ENCODE results near the gene SELPLG. TPM values are rescaled to one million over a fixed set of nuclear protein-coding genes. Genes with fewer than 3 reads are reported as not detected.

SELPLG gene
- total RNA-seq, 2 donors from 2014 or later: 0.66 to 2.3 TPM

DNA sequence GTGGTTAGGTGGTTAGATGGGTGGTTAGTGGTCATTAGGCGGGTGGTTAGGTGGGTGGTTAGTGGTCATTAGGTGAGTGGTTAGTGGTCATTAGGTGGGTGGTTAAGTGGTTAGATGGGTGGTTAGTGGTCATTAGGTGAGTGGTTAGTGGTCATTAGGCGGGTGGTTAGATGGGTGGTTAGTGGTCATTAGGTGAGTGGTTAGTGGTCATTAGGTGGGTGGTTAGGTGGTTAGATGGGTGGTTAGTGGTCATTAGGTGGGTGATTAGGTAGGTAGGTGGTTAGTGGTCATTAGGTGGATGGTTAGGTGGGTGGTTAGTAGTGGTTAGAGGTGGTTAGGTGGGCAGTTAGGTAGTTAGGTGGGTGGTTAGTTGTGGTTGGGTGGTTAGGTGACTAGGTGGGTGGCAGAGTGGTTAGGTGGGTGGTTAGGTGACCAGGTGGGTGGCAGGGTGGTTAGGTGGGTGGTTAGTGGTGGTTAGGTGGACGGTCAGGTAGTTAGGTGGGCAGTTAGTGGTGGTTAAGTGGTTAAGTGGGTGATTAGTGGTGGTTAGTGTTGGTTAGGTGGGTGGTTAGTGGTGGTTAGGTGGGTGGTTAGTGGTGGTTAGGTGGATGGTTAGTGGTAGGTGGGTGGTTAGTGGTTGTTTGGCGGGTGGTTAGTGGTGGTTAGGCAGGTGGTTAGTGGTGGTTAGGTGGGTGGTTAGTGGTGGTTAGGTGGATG, 27.8 kb downstream of the SELPLG start:
- H3K4me3 ChIP-seq: no peak overlapping the region
- H3K9me3 ChIP-seq: no peaks in the 10 kb centered on the region
- H3K27me3 ChIP-seq: no peaks in the 10 kb centered on the region
- ATAC-seq: no peak
- H3K36me3 ChIP-seq (replicated peaks in 1 of 2; ENCODE audit: insufficient read depth in 1 of 2, low read depth in 2 of 2): no peaks in the 10 kb centered on the region
- no peak overlapping the region for H3K27ac ChIP-seq
- no peak for DNase-seq
- WGBS, 2 donors: 70 to 79% methylated on average over 4 of the region's 4 CpGs
- no peaks in the 10 kb centered on the region for H3K4me1 ChIP-seq
- intact Hi-C loops (cut with DNase I): no loop called here
- TF ChIP-seq POLR2A (IDR thresholded peaks at IDR 0.05): no peak
- TF ChIP-seq, protein P1, sequence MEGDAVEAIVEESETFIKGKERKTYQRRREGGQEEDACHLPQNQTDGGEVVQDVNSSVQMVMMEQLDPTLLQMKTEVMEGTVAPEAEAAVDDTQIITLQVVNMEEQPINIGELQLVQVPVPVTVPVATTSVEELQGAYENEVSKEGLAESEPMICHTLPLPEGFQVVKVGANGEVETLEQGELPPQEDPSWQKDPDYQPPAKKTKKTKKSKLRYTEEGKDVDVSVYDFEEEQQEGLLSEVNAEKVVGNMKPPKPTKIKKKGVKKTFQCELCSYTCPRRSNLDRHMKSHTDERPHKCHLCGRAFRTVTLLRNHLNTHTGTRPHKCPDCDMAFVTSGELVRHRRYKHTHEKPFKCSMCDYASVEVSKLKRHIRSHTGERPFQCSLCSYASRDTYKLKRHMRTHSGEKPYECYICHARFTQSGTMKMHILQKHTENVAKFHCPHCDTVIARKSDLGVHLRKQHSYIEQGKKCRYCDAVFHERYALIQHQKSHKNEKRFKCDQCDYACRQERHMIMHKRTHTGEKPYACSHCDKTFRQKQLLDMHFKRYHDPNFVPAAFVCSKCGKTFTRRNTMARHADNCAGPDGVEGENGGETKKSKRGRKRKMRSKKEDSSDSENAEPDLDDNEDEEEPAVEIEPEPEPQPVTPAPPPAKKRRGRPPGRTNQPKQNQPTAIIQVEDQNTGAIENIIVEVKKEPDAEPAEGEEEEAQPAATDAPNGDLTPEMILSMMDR (IDR thresholded peaks at IDR 0.05): no peak

DNA sequence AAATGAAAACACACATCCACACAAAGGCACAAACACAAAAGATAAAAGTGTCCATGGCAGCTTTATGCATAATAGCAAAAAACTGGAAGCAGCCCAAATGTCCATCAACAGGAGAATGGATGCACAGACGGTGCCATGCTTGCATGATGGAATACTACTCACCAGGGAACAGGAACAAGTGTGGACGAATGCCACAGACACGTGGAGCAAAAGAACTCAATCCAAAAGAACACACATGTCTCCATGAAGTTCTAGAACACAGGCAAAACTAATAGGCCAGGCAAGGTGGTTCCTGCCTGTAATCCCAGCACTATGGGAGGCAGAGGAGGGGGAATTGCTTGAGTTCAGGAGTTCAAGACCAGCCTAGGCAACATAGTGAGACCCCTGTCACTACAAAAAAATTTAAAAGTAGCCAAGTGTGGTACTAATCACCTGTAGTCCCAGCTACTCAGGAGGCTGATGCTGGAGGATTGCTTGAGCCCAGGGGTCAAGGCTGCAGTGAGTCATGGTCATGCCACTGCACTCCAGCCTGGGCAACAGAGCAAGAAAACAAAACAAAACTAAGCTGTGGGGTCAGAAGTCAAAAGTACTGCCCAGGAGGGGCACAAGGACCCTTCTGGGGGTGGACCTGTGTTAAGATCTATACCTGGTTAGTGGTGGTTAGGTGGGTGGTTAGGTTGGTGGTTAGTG, 28.5 kb downstream of the SELPLG start:
- no peaks in the 10 kb centered on the region for H3K36me3 ChIP-seq (replicated peaks in 1 of 2; ENCODE audit: insufficient read depth in 1 of 2, low read depth in 2 of 2)
- WGBS, 2 donors: 47 to 51% methylated on average over 3 of the region's 3 CpGs
- no peaks in the 10 kb centered on the region for H3K9me3 ChIP-seq
- intact Hi-C loops (cut with DNase I): no loop called here
- DNase-seq (no peak), ATAC-seq (no peak)
- no peaks in the 10 kb centered on the region for H3K4me1 ChIP-seq
- H3K27ac ChIP-seq: no peak overlapping the region
- H3K4me3 ChIP-seq: no peak overlapping the region
- H3K27me3 ChIP-seq: no peaks in the 10 kb centered on the region
- TF ChIP-seq POLR2A (IDR thresholded peaks at IDR 0.05): no peak
- TF ChIP-seq, protein P1 (IDR thresholded peaks at IDR 0.05): no peak

DNA sequence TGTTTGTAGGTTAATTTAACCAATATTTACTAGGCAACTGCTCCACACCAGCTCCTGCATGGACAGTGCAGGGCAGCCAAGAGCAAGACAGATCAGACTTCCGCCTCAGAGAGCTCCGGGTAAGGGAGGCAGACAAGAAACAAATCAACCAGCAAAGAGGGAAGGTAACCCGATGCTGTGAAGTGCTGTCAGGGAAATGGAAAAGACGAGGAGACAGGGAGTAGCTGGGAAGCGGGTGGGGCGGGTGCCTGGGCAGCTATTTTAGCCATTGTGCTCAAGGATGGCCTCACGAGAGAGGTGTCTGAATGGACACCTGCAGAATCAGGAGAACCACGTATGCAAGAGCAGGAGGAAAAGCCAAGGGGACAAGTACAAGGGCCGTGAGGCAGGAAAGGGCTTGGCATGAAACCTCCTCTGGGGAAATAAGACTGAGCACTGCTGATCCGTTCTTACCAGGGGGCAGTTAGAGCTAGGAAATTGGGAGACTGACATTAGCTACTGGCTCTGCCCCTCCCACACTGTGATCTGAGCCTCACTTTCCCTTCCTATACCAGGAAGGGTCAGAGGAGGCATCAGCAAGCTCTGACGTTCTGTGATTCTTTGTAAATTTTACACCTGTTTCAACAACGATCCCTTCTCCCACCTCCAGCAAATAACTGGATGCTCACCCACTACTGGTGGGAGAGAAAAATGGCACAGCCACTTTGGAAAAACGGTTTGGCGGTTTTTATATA, 29.3 kb downstream of the SELPLG start:
- Histone ChIP-seq H3K4me1 (no peaks in the 10 kb centered on the region), H3K36me3 (replicated peaks in 1 of 2; ENCODE audit: insufficient read depth in 1 of 2, low read depth in 2 of 2) (no peaks in the 10 kb centered on the region), H3K4me3 (no peak overlapping the region), H3K27me3 (no peaks in the 10 kb centered on the region), H3K9me3 (no peaks in the 10 kb centered on the region), H3K27ac (no peak overlapping the region)
- WGBS, 2 donors: 30 to 40% methylated on average over 14 of the region's 14 CpGs
- no peak for TF ChIP-seq POLR2A (IDR thresholded peaks at IDR 0.05)
- TF ChIP-seq, protein P1 (IDR thresholded peaks at IDR 0.05): no peak
- intact Hi-C loops (cut with DNase I): no loop called here
- DNase-seq (no peak), ATAC-seq (no peak)

DNA sequence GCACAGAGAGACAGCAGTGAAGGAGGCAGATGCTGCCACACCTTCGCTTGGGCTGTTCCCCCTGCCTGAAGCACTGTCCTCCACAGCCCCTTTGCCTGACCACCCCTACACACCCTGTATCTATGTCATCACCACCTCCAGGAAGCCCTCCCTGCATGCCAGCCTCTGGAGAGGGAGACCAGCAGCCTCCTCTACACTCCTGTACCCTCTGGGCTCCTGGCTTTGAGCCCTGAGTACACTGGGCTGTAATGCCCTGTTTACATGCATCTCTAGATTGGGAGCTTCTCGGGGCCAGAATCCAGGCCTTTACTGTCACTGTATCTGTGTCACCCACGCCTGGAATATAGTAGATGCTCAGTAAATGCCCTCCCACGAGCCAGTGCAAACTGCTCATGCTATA, 30.0 kb downstream of the SELPLG start:
- Histone ChIP-seq H3K27ac (no peak overlapping the region), H3K9me3 (no peaks in the 10 kb centered on the region), H3K4me3 (no peak overlapping the region), H3K27me3 (no peaks in the 10 kb centered on the region), H3K4me1 (no peaks in the 10 kb centered on the region), H3K36me3 (replicated peaks in 1 of 2; ENCODE audit: insufficient read depth in 1 of 2, low read depth in 2 of 2) (no peaks in the 10 kb centered on the region)
- WGBS, 2 donors: 65 to 73% methylated on average over 4 of the region's 4 CpGs
- ATAC-seq: no peak
- DNase-seq: no peak
- no peak for TF ChIP-seq POLR2A (IDR thresholded peaks at IDR 0.05)
- TF ChIP-seq, protein P1 (IDR thresholded peaks at IDR 0.05): no peak
- intact Hi-C loops (cut with DNase I): no loop called here
